NOMO-1 treated with DMSO at 0.1 percent for 48 hours (cell line): ENCODE data around the gene ZNF691.
"Not testable (repeated sequence)": the region's sequence is repeated elsewhere in the genome, so short reads cannot be mapped to it uniquely, and the experiment has no call there.

Source experiments
- DNase-seq: peaks from one replicate; lab custom pipeline; 2025; ENCODE audit not compliant: unreplicated experiment; lab: John Stamatoyannopoulos, UW

ZNF691 gene

DNA sequence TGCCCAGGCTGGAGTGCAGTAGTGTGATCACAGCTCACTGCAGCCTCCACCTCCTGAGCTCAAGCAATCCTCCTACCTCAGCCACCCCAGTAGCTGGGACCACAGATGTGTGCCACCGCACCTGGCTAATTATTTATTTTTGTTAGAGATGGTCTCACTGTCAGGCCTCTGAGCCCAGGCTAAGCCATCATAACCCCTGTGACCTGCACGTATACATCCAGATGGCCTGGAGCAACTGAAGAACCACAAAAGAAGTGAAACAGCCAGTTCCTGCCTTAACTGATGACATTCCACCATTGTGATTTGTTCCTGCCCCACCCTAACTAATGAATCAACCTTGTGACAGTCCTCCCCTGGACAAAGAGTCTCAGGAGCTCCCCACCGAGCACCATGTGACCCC lies 10.1 kb downstream of the ZNF691 start:
- not testable (repeated sequence) for DNase-seq

GRCh38 chr1:42859366-42859765 lies 13.0 kb downstream of the ZNF691 start:
- not testable (repeated sequence) for DNase-seq

DNA sequence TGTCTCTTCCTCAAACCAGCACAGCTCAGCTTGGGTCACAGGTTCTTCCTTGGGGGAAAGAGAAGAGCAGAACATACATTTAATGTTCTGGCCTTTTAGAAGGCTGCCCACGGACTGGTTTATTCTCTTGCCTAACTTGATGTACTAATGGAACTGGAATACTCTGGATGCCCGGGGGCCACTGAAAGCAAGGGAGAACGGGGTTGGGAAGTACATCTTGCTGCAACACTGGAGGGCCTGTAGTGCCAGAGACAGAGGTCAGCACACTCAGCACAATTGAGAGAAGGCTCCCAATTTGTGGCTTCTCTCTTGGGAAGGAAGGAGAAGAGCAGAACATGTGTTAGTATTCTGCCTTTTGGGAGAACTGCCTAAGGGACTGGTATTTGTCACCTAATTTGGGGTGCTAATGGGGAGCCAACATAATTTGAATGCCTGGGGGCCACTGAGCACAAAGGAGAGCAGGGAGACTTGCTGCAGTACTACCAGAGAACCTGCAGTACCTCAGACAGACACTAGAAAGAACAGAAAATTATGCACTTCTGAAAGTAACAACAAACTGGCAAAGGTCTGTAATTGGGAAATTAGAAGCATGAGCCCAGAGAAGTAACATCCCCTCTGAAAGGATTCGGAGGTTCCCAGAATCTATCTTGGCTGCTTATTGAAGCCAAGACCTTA lies 14.1 kb downstream of the ZNF691 start:
- DNase-seq: no peak

DNA sequence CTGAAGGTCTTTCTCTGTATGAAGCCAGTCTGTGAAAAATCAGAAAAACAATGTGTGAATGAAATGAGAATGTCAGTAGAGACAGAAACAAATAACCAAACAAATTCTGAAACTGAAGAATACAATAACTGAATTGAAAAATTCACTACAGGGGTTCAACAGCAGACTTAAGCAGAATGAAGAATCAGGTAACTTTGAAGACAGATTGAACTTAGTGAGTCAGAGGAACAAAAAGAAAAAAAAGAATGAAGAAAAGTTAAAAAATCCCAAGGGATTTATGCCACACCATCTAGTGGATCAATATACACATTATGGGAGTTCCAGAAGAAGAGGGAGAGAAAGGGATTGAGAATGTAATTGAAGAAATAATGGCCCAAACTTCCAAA lies 14.6 kb downstream of the ZNF691 start:
- DNase-seq: no peak

DNA sequence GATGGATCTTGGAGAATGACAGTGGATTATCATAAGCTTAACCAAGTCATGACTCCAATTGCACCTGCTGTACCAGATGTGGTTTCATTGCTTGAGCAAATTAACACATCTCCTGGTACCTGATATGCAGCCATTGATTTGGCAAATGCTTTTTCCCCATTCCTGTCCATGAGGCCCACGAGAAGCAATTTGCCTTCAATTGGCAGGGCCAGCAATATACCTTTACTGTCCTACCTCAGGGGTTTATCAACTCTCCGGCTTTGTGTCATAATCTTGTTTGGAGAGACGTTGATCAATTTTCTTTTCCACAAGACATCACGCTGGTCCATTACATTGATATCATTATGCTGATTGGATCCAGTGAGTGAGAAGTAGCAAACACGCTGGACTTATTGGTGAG lies 20.1 kb downstream of the ZNF691 start:
- no peak for DNase-seq

- not testable (repeated sequence) for DNase-seq
These were observed 22.1 kb downstream of the ZNF691 start for GRCh38 chr1:42868466-42868865.

GRCh38 chr1:42869254-42869653 lies 22.8 kb downstream of the ZNF691 start:
- DNase-seq: not testable (repeated sequence)

GRCh38 chr1:42869751-42870150 lies 23.3 kb downstream of the ZNF691 start:
- not testable (repeated sequence) for DNase-seq

DNA sequence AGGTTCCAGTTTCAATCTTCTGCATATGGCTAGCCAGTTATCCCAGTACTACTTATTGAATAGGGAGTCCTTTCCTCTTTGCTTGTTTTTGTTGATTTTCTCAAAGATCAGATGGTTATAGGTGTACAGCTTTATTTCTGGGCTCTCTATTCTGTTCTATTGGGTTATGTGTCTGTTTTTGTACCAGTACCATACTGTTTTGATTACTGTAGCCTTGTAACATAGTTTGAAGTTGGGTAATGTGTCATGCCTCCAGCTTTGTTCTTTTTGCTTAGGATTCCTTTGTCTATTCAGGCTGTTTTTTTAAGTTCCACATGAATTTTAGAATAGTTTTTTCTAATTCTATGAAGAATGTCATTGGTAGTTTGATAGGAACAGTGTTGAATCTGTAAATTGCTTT lies 26.7 kb downstream of the ZNF691 start:
- DNase-seq: not testable (repeated sequence)

DNA sequence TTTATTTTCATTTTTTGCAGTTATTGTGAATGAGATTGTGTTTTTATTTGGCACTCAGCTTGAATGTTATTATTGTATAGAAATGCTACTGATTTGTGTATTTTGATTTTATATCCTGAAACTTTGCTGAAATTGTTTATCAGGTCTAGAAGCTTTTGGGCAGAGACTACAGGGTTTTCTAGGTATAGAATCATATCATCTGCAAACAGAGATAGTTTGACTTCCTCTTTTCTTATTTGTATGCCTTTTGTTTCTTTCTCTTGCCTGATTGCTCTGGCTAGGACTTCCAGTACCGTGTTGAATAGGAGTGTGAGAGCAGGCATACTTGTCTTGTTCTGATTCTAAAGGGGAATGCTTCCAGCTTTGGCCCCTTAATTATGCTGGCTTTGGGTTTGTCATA lies 27.3 kb downstream of the ZNF691 start:
- DNase-seq: no peak

- no peak for DNase-seq
These were observed 29.6 kb downstream of the ZNF691 start for GRCh38 chr1:42876009-42876408.

- DNase-seq: no peak
These were observed 31.0 kb downstream of the ZNF691 start for GRCh38 chr1:42877380-42877779.

- DNase-seq: no peak
These were observed 34.0 kb downstream of the ZNF691 start for GRCh38 chr1:42880384-42880783.

- no peak for DNase-seq
These were observed 39.8 kb downstream of the ZNF691 start for GRCh38 chr1:42886046-42886739.

GRCh38 chr1:42886800-42887199 lies 40.4 kb downstream of the ZNF691 start:
- DNase-seq: no peak

GRCh38 chr1:42887366-42887765 lies 41.0 kb downstream of the ZNF691 start:
- DNase-seq: no peak

- no peak for DNase-seq
These were observed 41.7 kb downstream of the ZNF691 start for GRCh38 chr1:42888013-42888633.

- no peak for DNase-seq
These were observed 42.9 kb downstream of the ZNF691 start for GRCh38 chr1:42889264-42889663.

- no peak for DNase-seq
These were observed 45.2 kb downstream of the ZNF691 start for GRCh38 chr1:42891465-42892138.

- DNase-seq: not testable (repeated sequence)
These were observed 53.5 kb downstream of the ZNF691 start for GRCh38 chr1:42899960-42900359.
